HG03039 (cell line): Measurements from ENCODE around the gene SLC24A4.

ENCODE experiments used
- ATAC-seq: cut with Tn5 transposase; IDR thresholded peaks from one replicate; pipeline ENCODE4 v1.9.1; 2021; ENCODE audit warnings: mild to moderate bottlenecking, moderate library complexity; ENCODE audit not compliant: unreplicated experiment

SLC24A4 gene

GRCh38 chr14:92453691-92454090, 130.7 kb downstream of the SLC24A4 start:
- ATAC-seq: no peak

- ATAC-seq: no peak
These were observed 132.3 kb downstream of the SLC24A4 start for GRCh38 chr14:92455231-92455630.

GRCh38 chr14:92456215-92457015, 133.4 kb downstream of the SLC24A4 start:
- ATAC-seq: no peak

- no peak for ATAC-seq
These were observed 134.1 kb downstream of the SLC24A4 start for GRCh38 chr14:92457016-92457565.

- ATAC-seq: no peak
These were observed 135.4 kb downstream of the SLC24A4 start for GRCh38 chr14:92458136-92459029.

- no peak for ATAC-seq
These were observed 136.3 kb downstream of the SLC24A4 start for GRCh38 chr14:92459030-92459949.

GRCh38 chr14:92459950-92460421, 137.0 kb downstream of the SLC24A4 start:
- ATAC-seq: no peak

- no peak for ATAC-seq
These were observed 137.6 kb downstream of the SLC24A4 start for GRCh38 chr14:92460541-92460915.

- ATAC-seq: no peak
These were observed 138.1 kb downstream of the SLC24A4 start for GRCh38 chr14:92460916-92461579.

- no peak for ATAC-seq
These were observed 138.9 kb downstream of the SLC24A4 start for GRCh38 chr14:92461891-92462290.

- ATAC-seq: no peak
These were observed 139.6 kb downstream of the SLC24A4 start for GRCh38 chr14:92462568-92462967.

GRCh38 chr14:92463141-92463540, 140.2 kb downstream of the SLC24A4 start:
- ATAC-seq: no peak

- no peak for ATAC-seq
These were observed 141.2 kb downstream of the SLC24A4 start for GRCh38 chr14:92464156-92464555.

GRCh38 chr14:92464716-92465115, 141.8 kb downstream of the SLC24A4 start:
- ATAC-seq: no peak

GRCh38 chr14:92465353-92466055, 142.5 kb downstream of the SLC24A4 start:
- no peak for ATAC-seq

GRCh38 chr14:92466059-92466458, 143.1 kb downstream of the SLC24A4 start:
- no peak for ATAC-seq

- ATAC-seq: no peak
These were observed 146.6 kb downstream of the SLC24A4 start for GRCh38 chr14:92469515-92469914.

GRCh38 chr14:92470215-92470614, 147.2 kb downstream of the SLC24A4 start:
- no peak for ATAC-seq

- no peak for ATAC-seq
These were observed 147.8 kb downstream of the SLC24A4 start for GRCh38 chr14:92470811-92471210.
